ENCODE data around the gene OLIG3.

DNA sequence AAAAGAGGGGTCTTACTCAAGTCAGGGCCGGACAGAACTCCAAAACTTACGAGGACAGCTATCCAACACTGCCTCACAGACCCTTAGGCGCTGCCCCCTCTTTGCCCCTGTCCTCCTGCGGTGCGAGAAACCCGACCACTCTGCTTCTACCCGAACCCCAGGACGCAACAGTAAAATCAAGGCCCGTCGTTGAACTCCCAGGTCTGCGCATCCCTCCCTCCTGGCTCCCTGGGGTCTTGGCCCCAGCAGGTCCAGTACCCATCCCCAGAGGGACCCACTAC lies 6.4 kb downstream of the OLIG3 start:
- TF ChIP-seq, protein P1, sequence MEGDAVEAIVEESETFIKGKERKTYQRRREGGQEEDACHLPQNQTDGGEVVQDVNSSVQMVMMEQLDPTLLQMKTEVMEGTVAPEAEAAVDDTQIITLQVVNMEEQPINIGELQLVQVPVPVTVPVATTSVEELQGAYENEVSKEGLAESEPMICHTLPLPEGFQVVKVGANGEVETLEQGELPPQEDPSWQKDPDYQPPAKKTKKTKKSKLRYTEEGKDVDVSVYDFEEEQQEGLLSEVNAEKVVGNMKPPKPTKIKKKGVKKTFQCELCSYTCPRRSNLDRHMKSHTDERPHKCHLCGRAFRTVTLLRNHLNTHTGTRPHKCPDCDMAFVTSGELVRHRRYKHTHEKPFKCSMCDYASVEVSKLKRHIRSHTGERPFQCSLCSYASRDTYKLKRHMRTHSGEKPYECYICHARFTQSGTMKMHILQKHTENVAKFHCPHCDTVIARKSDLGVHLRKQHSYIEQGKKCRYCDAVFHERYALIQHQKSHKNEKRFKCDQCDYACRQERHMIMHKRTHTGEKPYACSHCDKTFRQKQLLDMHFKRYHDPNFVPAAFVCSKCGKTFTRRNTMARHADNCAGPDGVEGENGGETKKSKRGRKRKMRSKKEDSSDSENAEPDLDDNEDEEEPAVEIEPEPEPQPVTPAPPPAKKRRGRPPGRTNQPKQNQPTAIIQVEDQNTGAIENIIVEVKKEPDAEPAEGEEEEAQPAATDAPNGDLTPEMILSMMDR (IDR thresholded peaks at IDR 0.05; ENCODE audit: borderline replicate concordance, extremely low read depth, low read length, poor library complexity, severe bottlenecking) = no peak
- no peak for TF ChIP-seq EZH2 (IDR thresholded peaks at IDR 0.05; ENCODE audit: borderline replicate concordance, low read depth, low read length, severe bottlenecking)

Data from DND-41 (cell line).